ENCODE results near the gene HMX1. TPM values are rescaled to one million over a fixed set of nuclear protein-coding genes. Genes with fewer than 3 reads are reported as not detected.

Gene HMX1
- total and polyA plus RNA-seq, 2 experiments from 2014 or later: 0.69 TPM; not detected in 1

DNA sequence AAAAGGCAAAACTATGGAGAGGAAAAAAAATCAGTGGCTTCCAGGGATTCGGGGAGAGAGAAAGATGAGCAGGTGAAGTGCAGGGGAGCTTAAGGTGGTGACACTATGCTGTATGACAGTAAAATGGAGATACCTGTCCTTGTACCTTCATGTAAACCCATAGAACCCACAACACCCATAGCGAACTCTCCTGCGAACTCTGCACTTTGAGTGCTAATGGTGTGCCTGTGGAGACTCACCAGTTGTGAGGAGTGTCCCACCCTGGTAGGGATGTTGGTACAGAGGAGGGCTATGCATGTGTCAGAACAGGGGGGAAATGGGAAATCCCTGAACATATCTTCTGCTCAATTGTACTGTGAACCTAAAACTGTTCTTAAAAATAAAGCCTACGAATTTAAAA is 42.8 kb downstream of the HMX1 start:
- H3K36me3 Mint-ChIP-seq (ENCODE audit: low read depth): no peaks in the 10 kb centered on the region
- no peaks in the 10 kb centered on the region for H3K9me2 ChIP-seq (ENCODE audit: insufficient read depth)
- H3K4me1 Mint-ChIP-seq: no peaks in the 10 kb centered on the region
- no peak overlapping the region for H3K4me3 ChIP-seq
- H3K4me1 ChIP-seq (ENCODE audit: insufficient read depth): no peaks in the 10 kb centered on the region
- H3F3A ChIP-seq (replicated peaks; ENCODE audit: low read depth): no peaks in the 10 kb centered on the region
- H3K27ac ChIP-seq (ENCODE audit: low read depth): no peak overlapping the region
- H3K36me3 ChIP-seq (ENCODE audit: insufficient read depth): no peaks in the 10 kb centered on the region
- H3K4me2 ChIP-seq: no peak overlapping the region
- no peak for TF ChIP-seq EZH2phosphoT487 (IDR thresholded peaks at IDR 0.05; ENCODE audit: unreplicated experiment)
- TF ChIP-seq, protein P1, sequence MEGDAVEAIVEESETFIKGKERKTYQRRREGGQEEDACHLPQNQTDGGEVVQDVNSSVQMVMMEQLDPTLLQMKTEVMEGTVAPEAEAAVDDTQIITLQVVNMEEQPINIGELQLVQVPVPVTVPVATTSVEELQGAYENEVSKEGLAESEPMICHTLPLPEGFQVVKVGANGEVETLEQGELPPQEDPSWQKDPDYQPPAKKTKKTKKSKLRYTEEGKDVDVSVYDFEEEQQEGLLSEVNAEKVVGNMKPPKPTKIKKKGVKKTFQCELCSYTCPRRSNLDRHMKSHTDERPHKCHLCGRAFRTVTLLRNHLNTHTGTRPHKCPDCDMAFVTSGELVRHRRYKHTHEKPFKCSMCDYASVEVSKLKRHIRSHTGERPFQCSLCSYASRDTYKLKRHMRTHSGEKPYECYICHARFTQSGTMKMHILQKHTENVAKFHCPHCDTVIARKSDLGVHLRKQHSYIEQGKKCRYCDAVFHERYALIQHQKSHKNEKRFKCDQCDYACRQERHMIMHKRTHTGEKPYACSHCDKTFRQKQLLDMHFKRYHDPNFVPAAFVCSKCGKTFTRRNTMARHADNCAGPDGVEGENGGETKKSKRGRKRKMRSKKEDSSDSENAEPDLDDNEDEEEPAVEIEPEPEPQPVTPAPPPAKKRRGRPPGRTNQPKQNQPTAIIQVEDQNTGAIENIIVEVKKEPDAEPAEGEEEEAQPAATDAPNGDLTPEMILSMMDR (conservative IDR thresholded peaks at IDR 0.05; ENCODE audit: low read depth in 2 of 2): no peak
- TF ChIP-seq ZNF114 (CRISPR knock-in tag; IDR thresholded peaks at IDR 0.05): no peak
- TF ChIP-seq, protein P2, sequence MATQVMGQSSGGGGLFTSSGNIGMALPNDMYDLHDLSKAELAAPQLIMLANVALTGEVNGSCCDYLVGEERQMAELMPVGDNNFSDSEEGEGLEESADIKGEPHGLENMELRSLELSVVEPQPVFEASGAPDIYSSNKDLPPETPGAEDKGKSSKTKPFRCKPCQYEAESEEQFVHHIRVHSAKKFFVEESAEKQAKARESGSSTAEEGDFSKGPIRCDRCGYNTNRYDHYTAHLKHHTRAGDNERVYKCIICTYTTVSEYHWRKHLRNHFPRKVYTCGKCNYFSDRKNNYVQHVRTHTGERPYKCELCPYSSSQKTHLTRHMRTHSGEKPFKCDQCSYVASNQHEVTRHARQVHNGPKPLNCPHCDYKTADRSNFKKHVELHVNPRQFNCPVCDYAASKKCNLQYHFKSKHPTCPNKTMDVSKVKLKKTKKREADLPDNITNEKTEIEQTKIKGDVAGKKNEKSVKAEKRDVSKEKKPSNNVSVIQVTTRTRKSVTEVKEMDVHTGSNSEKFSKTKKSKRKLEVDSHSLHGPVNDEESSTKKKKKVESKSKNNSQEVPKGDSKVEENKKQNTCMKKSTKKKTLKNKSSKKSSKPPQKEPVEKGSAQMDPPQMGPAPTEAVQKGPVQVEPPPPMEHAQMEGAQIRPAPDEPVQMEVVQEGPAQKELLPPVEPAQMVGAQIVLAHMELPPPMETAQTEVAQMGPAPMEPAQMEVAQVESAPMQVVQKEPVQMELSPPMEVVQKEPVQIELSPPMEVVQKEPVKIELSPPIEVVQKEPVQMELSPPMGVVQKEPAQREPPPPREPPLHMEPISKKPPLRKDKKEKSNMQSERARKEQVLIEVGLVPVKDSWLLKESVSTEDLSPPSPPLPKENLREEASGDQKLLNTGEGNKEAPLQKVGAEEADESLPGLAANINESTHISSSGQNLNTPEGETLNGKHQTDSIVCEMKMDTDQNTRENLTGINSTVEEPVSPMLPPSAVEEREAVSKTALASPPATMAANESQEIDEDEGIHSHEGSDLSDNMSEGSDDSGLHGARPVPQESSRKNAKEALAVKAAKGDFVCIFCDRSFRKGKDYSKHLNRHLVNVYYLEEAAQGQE (IDR thresholded peaks at IDR 0.05; ENCODE audit: unreplicated experiment): no peak
- TF ChIP-seq, protein P3, sequence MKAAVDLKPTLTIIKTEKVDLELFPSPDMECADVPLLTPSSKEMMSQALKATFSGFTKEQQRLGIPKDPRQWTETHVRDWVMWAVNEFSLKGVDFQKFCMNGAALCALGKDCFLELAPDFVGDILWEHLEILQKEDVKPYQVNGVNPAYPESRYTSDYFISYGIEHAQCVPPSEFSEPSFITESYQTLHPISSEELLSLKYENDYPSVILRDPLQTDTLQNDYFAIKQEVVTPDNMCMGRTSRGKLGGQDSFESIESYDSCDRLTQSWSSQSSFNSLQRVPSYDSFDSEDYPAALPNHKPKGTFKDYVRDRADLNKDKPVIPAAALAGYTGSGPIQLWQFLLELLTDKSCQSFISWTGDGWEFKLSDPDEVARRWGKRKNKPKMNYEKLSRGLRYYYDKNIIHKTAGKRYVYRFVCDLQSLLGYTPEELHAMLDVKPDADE (IDR thresholded peaks at IDR 0.05): no peak
- no peak for TF ChIP-seq STAT1 (IDR thresholded peaks at IDR 0.05; ENCODE audit: unreplicated experiment)
- no peak for TF ChIP-seq EZH2 (IDR thresholded peaks at IDR 0.05; ENCODE audit: low read depth, unreplicated experiment)
- TF ChIP-seq, protein P4, sequence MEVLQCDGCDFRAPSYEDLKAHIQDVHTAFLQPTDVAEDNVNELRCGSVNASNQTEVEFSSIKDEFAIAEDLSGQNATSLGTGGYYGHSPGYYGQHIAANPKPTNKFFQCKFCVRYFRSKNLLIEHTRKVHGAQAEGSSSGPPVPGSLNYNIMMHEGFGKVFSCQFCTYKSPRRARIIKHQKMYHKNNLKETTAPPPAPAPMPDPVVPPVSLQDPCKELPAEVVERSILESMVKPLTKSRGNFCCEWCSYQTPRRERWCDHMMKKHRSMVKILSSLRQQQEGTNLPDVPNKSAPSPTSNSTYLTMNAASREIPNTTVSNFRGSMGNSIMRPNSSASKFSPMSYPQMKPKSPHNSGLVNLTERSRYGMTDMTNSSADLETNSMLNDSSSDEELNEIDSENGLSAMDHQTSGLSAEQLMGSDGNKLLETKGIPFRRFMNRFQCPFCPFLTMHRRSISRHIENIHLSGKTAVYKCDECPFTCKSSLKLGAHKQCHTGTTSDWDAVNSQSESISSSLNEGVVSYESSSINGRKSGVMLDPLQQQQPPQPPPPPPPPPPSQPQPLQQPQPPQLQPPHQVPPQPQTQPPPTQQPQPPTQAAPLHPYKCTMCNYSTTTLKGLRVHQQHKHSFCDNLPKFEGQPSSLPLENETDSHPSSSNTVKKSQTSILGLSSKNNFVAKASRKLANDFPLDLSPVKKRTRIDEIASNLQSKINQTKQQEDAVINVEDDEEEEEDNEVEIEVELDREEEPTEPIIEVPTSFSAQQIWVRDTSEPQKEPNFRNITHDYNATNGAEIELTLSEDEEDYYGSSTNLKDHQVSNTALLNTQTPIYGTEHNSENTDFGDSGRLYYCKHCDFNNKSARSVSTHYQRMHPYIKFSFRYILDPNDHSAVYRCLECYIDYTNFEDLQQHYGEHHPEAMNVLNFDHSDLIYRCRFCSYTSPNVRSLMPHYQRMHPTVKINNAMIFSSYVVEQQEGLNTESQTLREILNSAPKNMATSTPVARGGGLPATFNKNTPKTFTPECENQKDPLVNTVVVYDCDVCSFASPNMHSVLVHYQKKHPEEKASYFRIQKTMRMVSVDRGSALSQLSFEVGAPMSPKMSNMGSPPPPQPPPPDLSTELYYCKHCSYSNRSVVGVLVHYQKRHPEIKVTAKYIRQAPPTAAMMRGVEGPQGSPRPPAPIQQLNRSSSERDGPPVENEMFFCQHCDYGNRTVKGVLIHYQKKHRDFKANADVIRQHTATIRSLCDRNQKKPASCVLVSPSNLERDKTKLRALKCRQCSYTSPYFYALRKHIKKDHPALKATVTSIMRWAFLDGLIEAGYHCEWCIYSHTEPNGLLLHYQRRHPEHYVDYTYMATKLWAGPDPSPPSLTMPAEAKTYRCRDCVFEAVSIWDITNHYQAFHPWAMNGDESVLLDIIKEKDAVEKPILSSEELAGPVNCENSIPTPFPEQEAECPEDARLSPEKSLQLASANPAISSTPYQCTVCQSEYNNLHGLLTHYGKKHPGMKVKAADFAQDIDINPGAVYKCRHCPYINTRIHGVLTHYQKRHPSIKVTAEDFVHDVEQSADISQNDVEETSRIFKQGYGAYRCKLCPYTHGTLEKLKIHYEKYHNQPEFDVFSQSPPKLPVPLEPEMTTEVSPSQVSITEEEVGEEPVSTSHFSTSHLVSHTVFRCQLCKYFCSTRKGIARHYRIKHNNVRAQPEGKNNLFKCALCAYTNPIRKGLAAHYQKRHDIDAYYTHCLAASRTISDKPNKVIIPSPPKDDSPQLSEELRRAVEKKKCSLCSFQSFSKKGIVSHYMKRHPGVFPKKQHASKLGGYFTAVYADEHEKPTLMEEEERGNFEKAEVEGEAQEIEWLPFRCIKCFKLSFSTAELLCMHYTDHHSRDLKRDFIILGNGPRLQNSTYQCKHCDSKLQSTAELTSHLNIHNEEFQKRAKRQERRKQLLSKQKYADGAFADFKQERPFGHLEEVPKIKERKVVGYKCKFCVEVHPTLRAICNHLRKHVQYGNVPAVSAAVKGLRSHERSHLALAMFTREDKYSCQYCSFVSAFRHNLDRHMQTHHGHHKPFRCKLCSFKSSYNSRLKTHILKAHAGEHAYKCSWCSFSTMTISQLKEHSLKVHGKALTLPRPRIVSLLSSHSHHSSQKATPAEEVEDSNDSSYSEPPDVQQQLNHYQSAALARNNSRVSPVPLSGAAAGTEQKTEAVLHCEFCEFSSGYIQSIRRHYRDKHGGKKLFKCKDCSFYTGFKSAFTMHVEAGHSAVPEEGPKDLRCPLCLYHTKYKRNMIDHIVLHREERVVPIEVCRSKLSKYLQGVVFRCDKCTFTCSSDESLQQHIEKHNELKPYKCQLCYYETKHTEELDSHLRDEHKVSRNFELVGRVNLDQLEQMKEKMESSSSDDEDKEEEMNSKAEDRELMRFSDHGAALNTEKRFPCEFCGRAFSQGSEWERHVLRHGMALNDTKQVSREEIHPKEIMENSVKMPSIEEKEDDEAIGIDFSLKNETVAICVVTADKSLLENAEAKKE (CRISPR knock-in tag; IDR thresholded peaks at IDR 0.05): no peak
- H3K9me3 Mint-ChIP-seq: peaks cover 9% of the 10 kb centered on the region; the same call in 2 of the 3 replicates
- H3K79me2 ChIP-seq (replicated peaks; ENCODE audit: insufficient read depth): no peaks in the 10 kb centered on the region
- no peak overlapping the region for H3K27ac Mint-ChIP-seq
- peaks cover 6% of the 10 kb centered on the region for H3K27me3 Mint-ChIP-seq (ENCODE audit: insufficient read depth, low read depth, poor library complexity)
- no peaks in the 10 kb centered on the region for H4K20me1 ChIP-seq (replicated peaks; ENCODE audit: insufficient read depth)
- no peak overlapping the region for H2AFZ ChIP-seq
- no peaks in the 10 kb centered on the region for H3K27me3 ChIP-seq (ENCODE audit: insufficient read depth)
- no peak for ATAC-seq
- H3K4me3 Mint-ChIP-seq: no peak overlapping the region
- no peak for DNase-seq (ENCODE audit: low spot score)
